HepG2 (cell line): ENCODE results near the gene CEBPG. TPM values are rescaled to one million over a fixed set of nuclear protein-coding genes. Genes with fewer than 3 reads are reported as not detected.

ENCODE experiments used
- ATAC-seq: fragments of 200-7000 bp; cut with Tn5 transposase; 3 replicates; pipeline ENCODE4 v1.9.1; 2020; ENCODE audit warnings: mild to moderate bottlenecking, moderate library complexity
- BruUV-seq: library from RNA; stranded (reverse); fragments of 400-500 nt; replicated peaks from 2 replicates; lab custom pipeline; 2021; lab: Mats Ljungman, UMichigan
- CTCF ChIA-PET: fragments of 300-600 bp; formaldehyde crosslinking; extraction: SDS; loops from one replicate; lab custom pipeline; 2021; ENCODE audit warnings: low total read pairs, inconsistent platforms, low intra/inter-chr PET ratio; lab: Yijun Ruan, JAX
- POLR2A ChIA-PET: fragments of 350-600 bp; sonication (Branson Sonifier 250); formaldehyde crosslinking; loops from one replicate; lab custom pipeline; 2020; ENCODE audit warnings: antibody characterized with exemption, inconsistent platforms; lab: Yijun Ruan, JAX
- DNase-seq: peaks from one replicate; pipeline ENCODE4 v3.0.0-alpha.2; 2015; ENCODE audit warnings: low spot score
- FAIRE-seq: peaks from 3 replicates; lab custom pipeline; 2011; peaks lifted over from hg19 to GRCh38; lab: Jason Lieb, UNC
- H2AFZ ChIP-seq: one replicate; pipeline ENCODE4 v1.6.1; 2011; ENCODE audit warnings: low read length, inconsistent platforms
- H3K27ac ChIP-seq: fragments of 300-600 bp; 3 replicates; pipeline ENCODE4 v1.8.0; 2011; ENCODE audit warnings: mixed run types, mild to moderate bottlenecking, mixed read lengths, low read length, inconsistent platforms; ENCODE audit not compliant: insufficient read depth; ENCODE audit errors: extremely low read length
- H3K27me3 ChIP-seq, 2 experiments: fragments of 200-600 bp in 1 of 2; 2 replicates in 1 of 2; 3 replicates in 1 of 2; pipeline versions ENCODE4 v1.6.0 to v1.8.0; 2011; ENCODE audit warnings: low read length in 2 of 2, mild to moderate bottlenecking in 2 of 2, moderate library complexity in 2 of 2, inconsistent platforms in 1 of 2; ENCODE audit not compliant: insufficient read depth in 2 of 2, control insufficient read depth in 1 of 2
- H3K36me3 ChIP-seq, 2 experiments: fragments of 200-600 bp in 1 of 2; replicated peaks in 1 of 2; 2 replicates in 1 of 2; 3 replicates in 1 of 2; pipeline versions ENCODE4 v1.5.1 to v1.8.0; 2011; ENCODE audit warnings: low read length in 2 of 2, inconsistent platforms in 1 of 2; ENCODE audit not compliant: insufficient read depth in 2 of 2, control insufficient read depth in 1 of 2
- H3K4me1 ChIP-seq: 2 replicates; pipeline ENCODE4 v1.5.1; 2012; ENCODE audit warnings: low read length, inconsistent platforms; ENCODE audit not compliant: insufficient read depth
- H3K4me2 ChIP-seq: 2 replicates; pipeline ENCODE4 v1.6.0; 2011; ENCODE audit warnings: low read depth, low read length, inconsistent platforms
- H3K4me3 ChIP-seq, 3 experiments: fragments of 200-600 bp in 1 of 3; sonication (generic), shearing (Covaris generic) in 1 of 3; replicated peaks in 1 of 3; 2 replicates each; pipeline ENCODE4 v1.5.1; 2011 to 2016; ENCODE audit warnings: low read length in 3 of 3, inconsistent platforms in 2 of 3, low read depth in 2 of 3, mild to moderate bottlenecking in 2 of 3, control low read depth in 1 of 3, mixed read lengths in 1 of 3; ENCODE audit not compliant: insufficient read depth in 1 of 3
- H3K79me2 ChIP-seq: one replicate; pipeline ENCODE4 v1.6.1; 2011; ENCODE audit warnings: low read length, inconsistent platforms; ENCODE audit not compliant: insufficient read depth
- H3K9ac ChIP-seq: 2 replicates; pipeline ENCODE4 v1.6.0; 2011; ENCODE audit warnings: mild to moderate bottlenecking, low read depth, low read length, inconsistent platforms; ENCODE audit not compliant: insufficient read depth
- H3K9me3 ChIP-seq: 2 replicates; pipeline ENCODE4 v1.5.1; 2012; ENCODE audit warnings: mild to moderate bottlenecking, low read length
- H4K20me1 ChIP-seq: 2 replicates; pipeline ENCODE4 v1.6.0; 2011; ENCODE audit warnings: inconsistent platforms, mild to moderate bottlenecking, low read length, moderate library complexity; ENCODE audit not compliant: insufficient read depth
- EED ChIP-seq: sonication (generic); formaldehyde crosslinking; IDR thresholded peaks from 2 replicates; pipeline ENCODE4 v1.5.0; 2020; ENCODE audit warnings: mild to moderate bottlenecking, missing genetic modification reagents
- JARID2 ChIP-seq: sonication (generic); formaldehyde crosslinking; IDR thresholded peaks from 2 replicates; pipeline ENCODE4 v1.8.1; 2023; ENCODE audit warnings: missing genetic modification reagents, inconsistent platforms; ENCODE audit not compliant: insufficient replicate concordance
- POLR2AphosphoS2 ChIP-seq: IDR thresholded peaks from 2 replicates; pipeline ENCODE4 v1.6.1; 2011; ENCODE audit warnings: low read depth, low read length, improper control_type of control experiment
- ZNF256 ChIP-seq: sonication (generic); formaldehyde crosslinking; conservative IDR thresholded peaks from 2 replicates; pipeline ENCODE4 v1.4.0; 2020; ENCODE audit warnings: missing genetic modification reagents
- ZNF775 ChIP-seq: sonication (generic); formaldehyde crosslinking; IDR thresholded peaks from 2 replicates; pipeline ENCODE4 v1.4.0; 2020; ENCODE audit warnings: missing genetic modification reagents, mild to moderate bottlenecking, moderate library complexity, borderline replicate concordance
- ZNF83 ChIP-seq: sonication (generic); formaldehyde crosslinking; IDR thresholded peaks from 2 replicates; pipeline ENCODE4 v1.4.0; 2020; ENCODE audit warnings: missing genetic modification reagents, mild to moderate bottlenecking, borderline replicate concordance
- WGBS: methylation state at CpG from one replicate; pipeline ENCODE4 v1.1.6; 2017; ENCODE audit warnings: low lambda C conversion rate; 5-methylcytosine and 5-hydroxymethylcytosine counted together
- in situ Hi-C: cut with HindIII; loops from 2 replicates; pipeline ENCODE4 v1.10.0; 2017; ENCODE audit warnings: low pct_unique_long_range_greater_than_20kb; ENCODE audit not compliant: extremely low pct_ligation_motif_present
- intact Hi-C: fragments of 100-400 bp; cut with micrococcal nuclease; formaldehyde crosslinking; loops from one replicate; pipeline ENCODE4 v1.10.0; 2022; ENCODE audit not compliant: unreplicated experiment
- polyA plus RNA-seq, 8 experiments: library from polyadenylated mRNA; depleted of rRNA in 3 of 8; stranded (reverse) in 7 of 8; unstranded in 1 of 8; fragments of >200 nt; fragmentation: Illumina TruSeq in 4 of 8; extraction: Trizol in 4 of 8; gene quantifications; 2 replicates each; pipeline versions ENCODE4 v1.2.1 to v1.2.3, GENCODE V29; 2011 to 2016; ENCODE audit warnings: low read depth in 4 of 8, missing spikeins in 1 of 8, mixed read lengths in 1 of 8; ENCODE audit not compliant: insufficient read depth in 1 of 8
- total RNA-seq, 5 experiments: library from RNA; depleted of rRNA; stranded (reverse); fragments of >200 nt; fragmentation: Illumina TruSeq; extraction: Trizol; gene quantifications; 2 replicates each; pipeline ENCODE4 v1.2.3, GENCODE V29; 2016; ENCODE audit warnings: low read depth in 1 of 5

Gene CEBPG
- total and polyA plus RNA-seq, 2 of the 13 experiments (the other 11 are each of a cell fraction or from before 2014, with no cell fraction given) = 25.7 to 34.3 TPM

GRCh38 chr19:33377586-33378475, 4.3 kb downstream of the CEBPG start:
- Histone ChIP-seq H3K79me2 (peaks cover 92% of the 10 kb centered on the region), H3K4me3 (no peak overlapping the region), H3K9me3 (no peaks in the 10 kb centered on the region), H3K36me3 (peaks cover 7 to 36% of the 10 kb centered on the region in 2 experiments), H4K20me1 (peaks cover 50% of the 10 kb centered on the region), H3K27me3 (peaks cover 0 to 3% of the 10 kb centered on the region in 2 experiments; a peak in 2 of 5 replicates), H2AFZ (no peak overlapping the region), H3K27ac (no peak overlapping the region), H3K4me1 (peaks cover 75% of the 10 kb centered on the region), H3K9ac (no peak overlapping the region), H3K4me2 (peak overlapping the region; percentile 92; the same call in 1 of the 2 replicates)
- TF ChIP-seq JARID2 (CRISPR knock-in tag) = no peak
- no peak for TF ChIP-seq EED (CRISPR knock-in tag)
- TF ChIP-seq ZNF83 = no peak
- TF ChIP-seq ZNF256 (CRISPR knock-in tag) = no peak
- TF ChIP-seq POLR2AphosphoS2 = 0 out of 2 replicates have a peak, but pooled peaks have one; percentile 6
- TF ChIP-seq ZNF775 (CRISPR knock-in tag) = no peak
- POLR2A ChIA-PET = interaction anchor here (1.1 to 3.0 kb wide), 9 partner anchors 7 to 76 kb away, joined by 3 to 27 read pairs (median 7); partner anchors contain the start of gene CEBPA
- in situ Hi-C loops = no loop called here
- WGBS = 93% methylated on average over 11 of the region's 12 CpGs
- intact Hi-C loops = no loop called here
- DNase-seq (no peak), FAIRE-seq (no peak), ATAC-seq (no peak)
- CTCF ChIA-PET = no interaction called here
- BruUV-seq = no TSS peak
